CD4-positive, alpha-beta T cell treated with Interleukin-4 for 1 hour (primary cell): Measurements from ENCODE around the gene OR51A7.

ENCODE experiments used
- DNase-seq, 2 donors: peaks; one replicate each; pipeline ENCODE4 v3.0.0-alpha.2; 2020 to 2022

Gene OR51A7

DNA sequence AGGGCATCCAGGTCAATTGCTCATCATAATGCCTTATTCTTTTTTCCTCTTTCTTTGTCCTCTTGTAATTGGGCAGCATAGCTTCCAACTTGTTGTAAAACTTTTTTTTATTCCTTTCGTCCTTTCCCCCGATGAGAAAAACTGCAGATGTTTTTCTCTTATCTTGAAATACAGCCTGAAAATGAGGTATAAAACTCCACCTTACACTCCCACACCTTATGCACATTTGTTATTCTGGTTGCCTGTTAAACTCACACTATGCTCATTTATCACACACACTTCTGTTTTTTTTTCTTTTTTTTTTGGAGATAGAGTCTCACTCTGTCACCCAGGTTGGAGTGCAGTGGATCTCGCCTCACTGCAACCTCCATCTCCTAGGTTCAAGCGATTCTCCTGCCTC, 53.8 kb downstream of the OR51A7 start:
- no peak for DNase-seq
